CD14-positive monocyte (primary cell): Measurements from ENCODE around the gene POU1F1. TPM values are rescaled to one million over a fixed set of nuclear protein-coding genes. Genes with fewer than 3 reads are reported as not detected.

Experiments used
- DNase-seq, 3 donors: peaks; one replicate each; pipeline ENCODE4 v3.0.0-alpha.2; 2011 to 2022
- H2AFZ ChIP-seq: 2 replicates; pipeline ENCODE4 v1.6.0; 2012; ENCODE audit warnings: mild to moderate bottlenecking, low read depth, low read length, inconsistent platforms; ENCODE audit not compliant: insufficient read depth, poor library complexity, severe bottlenecking
- H3K27ac ChIP-seq, 2 donors: 1 replicate in 1 of 2; 2 replicates in 1 of 2; pipeline ENCODE4 v1.5.1; 2012 to 2013; ENCODE audit warnings: low read length in 2 of 2, control low read depth in 1 of 2, inconsistent platforms in 1 of 2, low read depth in 1 of 2, mild to moderate bottlenecking in 1 of 2
- H3K27me3 ChIP-seq, 2 donors: one replicate each; pipeline versions ENCODE4 v1.6.0 to v1.6.1; 2011 to 2013; ENCODE audit warnings: low read length in 2 of 2; ENCODE audit not compliant: control insufficient read depth in 2 of 2, insufficient read depth in 2 of 2
- H3K36me3 ChIP-seq, 2 donors: replicated peaks in 1 of 2; 1 replicate in 1 of 2; 2 replicates in 1 of 2; pipeline versions ENCODE4 v1.5.1 to v1.6.1; 2012 to 2013; ENCODE audit warnings: low read length in 2 of 2, control low read depth in 1 of 2, inconsistent platforms in 1 of 2, mild to moderate bottlenecking in 1 of 2; ENCODE audit not compliant: insufficient read depth in 2 of 2, control insufficient read depth in 1 of 2
- H3K4me1 ChIP-seq, 2 donors: 1 replicate in 1 of 2; 2 replicates in 1 of 2; pipeline versions ENCODE4 v1.5.1 to v1.6.1; 2012 to 2013; ENCODE audit warnings: low read length in 2 of 2, control low read depth in 1 of 2, inconsistent platforms in 1 of 2, mild to moderate bottlenecking in 1 of 2, moderate library complexity in 1 of 2; ENCODE audit not compliant: insufficient read depth in 2 of 2, control insufficient read depth in 1 of 2
- H3K4me2 ChIP-seq: replicated peaks from 2 replicates; pipeline ENCODE3; 2012; ENCODE audit warnings: low read length, moderate library complexity, mild to moderate bottlenecking; ENCODE audit not compliant: poor library complexity, severe bottlenecking; ENCODE audit errors: extremely low read depth
- H3K4me3 ChIP-seq, 3 experiments: fragments of 200-600 bp in 1 of 3; sonication (generic) in 1 of 3; replicated peaks in 1 of 3; 1 replicate in 2 of 3; 2 replicates in 1 of 3; pipeline ENCODE4 v1.5.1; 2011 to 2013; ENCODE audit warnings: low read length in 3 of 3, mild to moderate bottlenecking in 3 of 3, control low read depth in 2 of 3, low read depth in 2 of 3, inconsistent platforms in 1 of 3, moderate library complexity in 1 of 3
- H3K79me2 ChIP-seq: 2 replicates; pipeline ENCODE4 v1.6.0; 2012; ENCODE audit warnings: mild to moderate bottlenecking, control low read depth, inconsistent platforms, low read length, moderate library complexity; ENCODE audit not compliant: insufficient read depth
- H3K9ac ChIP-seq: 2 replicates; pipeline ENCODE4 v1.6.0; 2017; ENCODE audit warnings: low read length, mild to moderate bottlenecking; ENCODE audit not compliant: insufficient read depth, poor library complexity, severe bottlenecking
- H3K9me3 ChIP-seq, 2 donors: replicated peaks in 1 of 2; 1 replicate in 1 of 2; 2 replicates in 1 of 2; pipeline versions ENCODE4 v1.5.1 to v1.6.1; 2012 to 2013; ENCODE audit warnings: low read length in 2 of 2, control low read depth in 1 of 2; ENCODE audit not compliant: control insufficient read depth in 1 of 2, insufficient read depth in 1 of 2
- H4K20me1 ChIP-seq: 2 replicates; pipeline ENCODE4 v1.6.0; 2012; ENCODE audit warnings: mild to moderate bottlenecking, low read length, control low read depth, moderate library complexity; ENCODE audit not compliant: insufficient read depth
- H3K27ac Mint-ChIP-seq, 7 donors: one replicate each; pipeline ENCODE4 v1.8.0; 2020; ENCODE audit warnings: mild to moderate bottlenecking in 7 of 7, mixed read lengths in 7 of 7, moderate library complexity in 6 of 7, inconsistent platforms in 2 of 7
- H3K27me3 Mint-ChIP-seq, 3 donors: one replicate each; pipeline ENCODE4 v1.8.0; 2021 to 2022; ENCODE audit warnings: low read depth in 3 of 3, mild to moderate bottlenecking in 3 of 3, mixed read lengths in 3 of 3, moderate library complexity in 3 of 3, inconsistent platforms in 1 of 3
- H3K36me3 Mint-ChIP-seq, 2 donors: one replicate each; pipeline ENCODE4 v1.8.0; 2020; ENCODE audit warnings: mixed read lengths in 2 of 2, inconsistent platforms in 1 of 2, mild to moderate bottlenecking in 1 of 2
- H3K4me1 Mint-ChIP-seq: one replicate; pipeline ENCODE4 v1.8.0; 2020; ENCODE audit warnings: mild to moderate bottlenecking, mixed read lengths
- H3K4me3 Mint-ChIP-seq, 2 donors: one replicate each; pipeline ENCODE4 v1.8.0; 2020; ENCODE audit warnings: mild to moderate bottlenecking in 2 of 2, mixed read lengths in 2 of 2, moderate library complexity in 1 of 2
- H3K9me3 Mint-ChIP-seq, 7 donors: one replicate each; pipeline ENCODE4 v1.8.0; 2020 to 2022; ENCODE audit warnings: mixed read lengths in 7 of 7, mild to moderate bottlenecking in 6 of 7, moderate library complexity in 6 of 7, inconsistent platforms in 2 of 7
- WGBS: methylation state at CpG from one replicate; pipeline ENCODE4 v1.1.5; 2013; ENCODE audit warnings: missing lambda C conversion rate; ENCODE audit not compliant: insufficient coverage; 5-methylcytosine and 5-hydroxymethylcytosine counted together
- intact Hi-C, 2 donors: fragments of 100-400 bp; cut with micrococcal nuclease; formaldehyde crosslinking; loops; one replicate each; pipeline versions ENCODE4 v1.15.0 to v1.15.1; 2023
- polyA plus RNA-seq, 3 donors: library from polyadenylated mRNA; depleted of rRNA in 1 of 3; unstranded in 2 of 3; stranded (reverse) in 1 of 3; fragments of 300-500 nt in 2 of 3; fragments of >200 nt in 1 of 3; fragmentation: Illumina TruSeq in 2 of 3; gene quantifications; 1 replicate in 2 of 3; 2 replicates in 1 of 3; pipeline ENCODE4 v1.2.3, GENCODE V29; 2012 to 2021
- TF ChIP-seq, protein P1 (sequence below): fragments of 200-600 bp; IDR thresholded peaks from one replicate; pipeline ENCODE4 v1.8.0; 2022; ENCODE audit warnings: antibody characterized with exemption, mild to moderate bottlenecking

The POU1F1 gene
- polyA plus RNA-seq, 3 donors, result not detected

DNA sequence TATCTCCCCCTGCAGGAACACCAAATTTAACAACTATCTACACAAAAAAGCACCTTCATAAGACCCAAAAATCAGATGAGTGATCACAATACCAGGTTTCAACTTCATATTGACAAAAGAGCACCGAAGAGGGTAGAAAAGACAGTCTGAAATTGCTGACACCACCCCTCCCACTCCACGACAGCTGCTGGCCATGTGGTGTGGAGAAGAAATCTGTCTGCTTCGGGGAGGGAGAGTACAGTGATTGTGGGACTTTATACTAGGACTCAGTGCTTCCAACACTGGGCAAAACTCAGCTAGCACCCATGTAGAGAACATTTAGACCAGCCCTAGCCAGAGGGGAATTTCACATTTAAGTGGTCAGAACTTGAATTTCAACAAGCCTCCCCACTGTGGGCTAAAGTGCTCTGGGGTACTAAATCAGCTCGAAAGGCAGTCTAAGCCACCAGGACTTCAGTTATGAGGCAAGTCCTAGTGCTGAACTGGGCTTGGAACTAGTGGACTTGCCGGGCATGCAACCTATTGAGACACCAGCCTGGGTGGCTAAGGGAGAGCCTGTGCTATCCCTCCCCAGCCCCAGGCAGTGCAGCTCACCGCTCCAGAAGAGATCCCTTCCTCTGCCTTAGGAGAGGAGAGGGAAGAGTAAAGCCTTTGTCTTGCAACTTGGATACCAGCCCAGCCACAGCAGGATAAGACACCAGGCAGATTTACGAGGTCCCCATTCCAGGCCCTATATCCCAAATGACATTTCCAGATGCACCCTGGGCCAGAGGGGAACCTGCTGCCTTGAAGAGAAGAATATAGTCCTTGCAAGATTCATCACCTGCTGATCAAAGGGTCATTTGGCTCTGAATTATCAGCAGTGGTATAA is 44.6 kb upstream of the POU1F1 start:
- H3K36me3 ChIP-seq, result no peaks in the 10 kb centered on the region
- DNase-seq, result no peak
- Mint-ChIP-seq H3K36me3 (no peaks in the 10 kb centered on the region), H3K9me3 (peaks cover 2 to 15% (median 5%) of the 10 kb centered on the region in 7 donors), H3K27ac (no peak overlapping the region), H3K4me3 (no peak overlapping the region), H3K4me1 (no peaks in the 10 kb centered on the region), H3K27me3 (peaks cover 0 to 2% (median 0%) of the 10 kb centered on the region in 3 donors)
- WGBS, result 90% methylated on average over 2 of the region's 7 CpGs
- H2AFZ ChIP-seq, result no peak overlapping the region
- no peak overlapping the region for H3K4me3 ChIP-seq
- TF ChIP-seq, protein P1, sequence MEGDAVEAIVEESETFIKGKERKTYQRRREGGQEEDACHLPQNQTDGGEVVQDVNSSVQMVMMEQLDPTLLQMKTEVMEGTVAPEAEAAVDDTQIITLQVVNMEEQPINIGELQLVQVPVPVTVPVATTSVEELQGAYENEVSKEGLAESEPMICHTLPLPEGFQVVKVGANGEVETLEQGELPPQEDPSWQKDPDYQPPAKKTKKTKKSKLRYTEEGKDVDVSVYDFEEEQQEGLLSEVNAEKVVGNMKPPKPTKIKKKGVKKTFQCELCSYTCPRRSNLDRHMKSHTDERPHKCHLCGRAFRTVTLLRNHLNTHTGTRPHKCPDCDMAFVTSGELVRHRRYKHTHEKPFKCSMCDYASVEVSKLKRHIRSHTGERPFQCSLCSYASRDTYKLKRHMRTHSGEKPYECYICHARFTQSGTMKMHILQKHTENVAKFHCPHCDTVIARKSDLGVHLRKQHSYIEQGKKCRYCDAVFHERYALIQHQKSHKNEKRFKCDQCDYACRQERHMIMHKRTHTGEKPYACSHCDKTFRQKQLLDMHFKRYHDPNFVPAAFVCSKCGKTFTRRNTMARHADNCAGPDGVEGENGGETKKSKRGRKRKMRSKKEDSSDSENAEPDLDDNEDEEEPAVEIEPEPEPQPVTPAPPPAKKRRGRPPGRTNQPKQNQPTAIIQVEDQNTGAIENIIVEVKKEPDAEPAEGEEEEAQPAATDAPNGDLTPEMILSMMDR, result no peak
- no peaks in the 10 kb centered on the region for H4K20me1 ChIP-seq
- H3K27me3 ChIP-seq, result no peaks in the 10 kb centered on the region
- no peaks in the 10 kb centered on the region for H3K79me2 ChIP-seq
- no peak overlapping the region for H3K9ac ChIP-seq
- intact Hi-C loops, result no loop called here
- peaks cover 0 to 15% of the 10 kb centered on the region in 2 donors for H3K9me3 ChIP-seq
- H3K4me1 ChIP-seq, result no peaks in the 10 kb centered on the region
- no peak overlapping the region for H3K4me2 ChIP-seq
- no peak overlapping the region for H3K27ac ChIP-seq

DNA sequence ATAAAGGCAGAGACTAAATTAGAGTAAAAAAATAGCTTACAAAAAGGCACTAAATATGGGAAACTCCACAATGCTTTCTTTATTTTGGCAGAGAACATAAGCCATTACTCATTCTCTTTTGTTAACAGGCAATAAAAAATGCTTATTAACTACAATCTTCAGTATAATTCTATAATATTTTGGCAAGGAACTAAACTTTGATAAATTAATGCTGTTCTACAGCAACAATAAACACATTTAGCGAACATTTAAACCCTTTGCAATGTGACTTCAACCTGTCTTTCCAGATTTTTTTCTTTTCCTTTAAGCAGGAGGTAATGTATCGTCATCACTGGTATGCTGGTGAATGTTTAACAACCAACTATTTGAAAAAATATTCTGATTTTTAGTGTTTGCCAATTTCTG is 42.2 kb upstream of the POU1F1 start:
- H3K27me3 ChIP-seq, result no peaks in the 10 kb centered on the region
- Mint-ChIP-seq H3K27ac (no peak overlapping the region), H3K4me1 (no peaks in the 10 kb centered on the region), H3K9me3 (peaks cover 0 to 8% (median under 1%) of the 10 kb centered on the region in 7 donors), H3K36me3 (no peaks in the 10 kb centered on the region), H3K27me3 (peaks cover 0 to 2% (median 0%) of the 10 kb centered on the region in 3 donors), H3K4me3 (no peak overlapping the region)
- H3K4me3 ChIP-seq, result no peak overlapping the region
- no peak for DNase-seq
- H4K20me1 ChIP-seq, result no peaks in the 10 kb centered on the region
- H2AFZ ChIP-seq, result no peak overlapping the region
- intact Hi-C loops, result no loop called here
- H3K79me2 ChIP-seq, result no peaks in the 10 kb centered on the region
- H3K4me1 ChIP-seq, result no peaks in the 10 kb centered on the region
- WGBS, result no CpG with 5 or more reads among the region's 2 CpGs
- TF ChIP-seq, protein P1, result no peak
- no peak overlapping the region for H3K9ac ChIP-seq
- H3K4me2 ChIP-seq, result no peak overlapping the region
- no peaks in the 10 kb centered on the region for H3K36me3 ChIP-seq
- H3K9me3 ChIP-seq, result peaks cover 0 to 6% of the 10 kb centered on the region in 2 donors
- H3K27ac ChIP-seq, result no peak overlapping the region
